Ishikawa (cell line): ENCODE measurements around the gene CLDN6.
A peak's percentile ranks its signal among the peaks of the same experiment; 100 is the strongest.

ENCODE experiments used
- CEBPB ChIP-seq: IDR thresholded peaks from 2 replicates; pipeline ENCODE4 v1.6.1; 2012
- CREB1 ChIP-seq: IDR thresholded peaks from 2 replicates; pipeline ENCODE4 v1.6.1; 2012; ENCODE audit warnings: low read depth
- EGR1 ChIP-seq: IDR thresholded peaks from 2 replicates; pipeline ENCODE4 v1.6.1; 2012
- EP300 ChIP-seq: IDR thresholded peaks from 2 replicates; pipeline ENCODE4 v1.6.1; 2012; ENCODE audit warnings: borderline replicate concordance
- FOXM1 ChIP-seq: IDR thresholded peaks from 2 replicates; pipeline ENCODE4 v1.6.1; 2012; ENCODE audit warnings: low read depth, borderline replicate concordance
- MAX ChIP-seq: IDR thresholded peaks from 2 replicates; pipeline ENCODE4 v1.6.1; 2012
- NFIC ChIP-seq: IDR thresholded peaks from 2 replicates; pipeline ENCODE4 v1.6.1; 2012
- RAD21 ChIP-seq: IDR thresholded peaks from 2 replicates; pipeline ENCODE4 v1.6.1; 2012; ENCODE audit warnings: low read depth
- REST ChIP-seq: IDR thresholded peaks from 2 replicates; pipeline ENCODE4 v1.6.1; 2012; ENCODE audit warnings: low read depth, mild to moderate bottlenecking
- TAF1 ChIP-seq: IDR thresholded peaks from 2 replicates; pipeline ENCODE4 v1.6.1; 2012; ENCODE audit warnings: low read depth, mild to moderate bottlenecking
- TCF12 ChIP-seq: IDR thresholded peaks from 2 replicates; pipeline ENCODE4 v1.6.1; 2012; ENCODE audit warnings: low read depth
- TEAD4 ChIP-seq: IDR thresholded peaks from 2 replicates; pipeline ENCODE4 v1.6.1; 2012
- USF1 ChIP-seq: IDR thresholded peaks from 2 replicates; pipeline ENCODE4 v1.6.1; 2012
- YY1 ChIP-seq: IDR thresholded peaks from 2 replicates; pipeline ENCODE4 v1.6.1; 2012; ENCODE audit warnings: low read depth
- ZBTB7A ChIP-seq: IDR thresholded peaks from 2 replicates; pipeline ENCODE4 v1.6.1; 2012; ENCODE audit warnings: low read depth

CLDN6 gene

GRCh38 chr16:2999929-3000328 lies 18.1 kb downstream of the CLDN6 start:
- TF ChIP-seq TAF1 = no peak
- no peak for TF ChIP-seq YY1
- TF ChIP-seq ZBTB7A = no peak
- TF ChIP-seq CREB1 = no peak
- no peak for TF ChIP-seq MAX
- no peak for TF ChIP-seq FOXM1
- no peak for TF ChIP-seq EGR1
- no peak for TF ChIP-seq NFIC
- TF ChIP-seq USF1 = no peak
- no peak for TF ChIP-seq RAD21
- no peak for TF ChIP-seq TCF12
- TF ChIP-seq CEBPB = no peak

GRCh38 chr16:2996298-2996697 lies 21.7 kb downstream of the CLDN6 start:
- TF ChIP-seq CREB1 (no peak), NFIC (no peak), EGR1 (no peak), RAD21 (no peak)

- TF ChIP-seq REST = no peak
- TF ChIP-seq TAF1 = no peak
- TF ChIP-seq TCF12 = no peak
- TF ChIP-seq FOXM1 = no peak
- no peak for TF ChIP-seq MAX
- TF ChIP-seq YY1 = no peak
- TF ChIP-seq NFIC = no peak
- no peak for TF ChIP-seq CEBPB
- TF ChIP-seq CREB1 = no peak
- TF ChIP-seq RAD21 = no peak
- no peak for TF ChIP-seq EP300
- TF ChIP-seq EGR1 = no peak
- TF ChIP-seq USF1 = no peak
- TF ChIP-seq ZBTB7A = no peak
Observed at GRCh38 chr16:2992383-2993081, 25.5 kb downstream of the CLDN6 start.

- TF ChIP-seq TEAD4 = no peak
- no peak for TF ChIP-seq EP300
- TF ChIP-seq CEBPB = no peak
- no peak for TF ChIP-seq NFIC
- no peak for TF ChIP-seq USF1
- TF ChIP-seq ZBTB7A = no peak
- TF ChIP-seq REST = no peak
- TF ChIP-seq RAD21 = no peak
- no peak for TF ChIP-seq EGR1
- TF ChIP-seq TCF12 = no peak
Observed at GRCh38 chr16:2991566-2992261, 26.3 kb downstream of the CLDN6 start.

- no peak for TF ChIP-seq NFIC
- TF ChIP-seq CREB1 = no peak
- no peak for TF ChIP-seq TEAD4
- no peak for TF ChIP-seq RAD21
- no peak for TF ChIP-seq FOXM1
- TF ChIP-seq EGR1 = no peak
- TF ChIP-seq USF1 = peak; percentile 57
- TF ChIP-seq YY1 = no peak
Observed at GRCh38 chr16:2990891-2991290, 27.1 kb downstream of the CLDN6 start.
